HG02798 (cell line): ENCODE results near the gene SLFNL1.

ENCODE experiments used
- ATAC-seq: cut with Tn5 transposase; IDR thresholded peaks from one replicate; pipeline ENCODE4 v1.9.1; 2021; ENCODE audit warnings: mild to moderate bottlenecking; ENCODE audit not compliant: unreplicated experiment, poor library complexity

SLFNL1 gene

DNA sequence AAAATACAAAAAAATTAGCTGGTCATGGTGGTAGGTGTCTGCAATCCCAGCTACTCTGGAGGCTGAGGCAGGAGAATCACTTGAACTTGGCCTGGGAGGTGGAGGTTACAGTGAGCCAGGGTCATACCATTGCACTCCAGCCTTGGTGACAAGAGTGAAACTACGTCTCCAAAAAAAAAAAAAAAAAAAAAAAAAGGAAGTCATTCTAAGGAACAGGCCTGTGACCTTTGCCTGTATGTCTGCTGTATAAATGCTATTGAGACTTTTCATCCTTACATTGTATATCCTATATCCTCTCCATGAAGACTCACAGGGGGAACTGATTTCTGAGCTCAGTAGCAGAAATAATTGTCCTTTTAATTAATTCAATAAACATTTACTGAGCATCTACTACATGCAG, 49.6 kb downstream of the SLFNL1 start:
- no peak for ATAC-seq

DNA sequence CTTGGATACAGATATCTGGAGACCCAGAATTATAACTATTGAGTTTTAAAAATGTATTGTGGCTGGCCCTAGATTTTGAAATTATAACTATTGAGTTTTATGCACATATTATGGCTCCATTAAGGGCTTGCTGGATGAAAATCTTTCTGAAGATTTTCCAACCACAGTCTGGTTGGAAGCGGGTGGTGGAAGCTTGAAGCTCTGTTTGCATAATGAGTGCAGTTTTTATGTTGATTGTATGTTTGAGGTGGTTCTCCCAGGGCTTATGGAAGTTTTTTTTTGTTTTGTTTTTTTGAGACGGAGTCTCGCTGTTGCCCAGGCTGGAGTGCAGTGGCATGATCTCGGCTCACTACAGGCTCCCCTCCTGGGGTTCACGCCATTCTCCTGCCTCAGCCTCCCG, 52.1 kb downstream of the SLFNL1 start:
- ATAC-seq, result no peak

DNA sequence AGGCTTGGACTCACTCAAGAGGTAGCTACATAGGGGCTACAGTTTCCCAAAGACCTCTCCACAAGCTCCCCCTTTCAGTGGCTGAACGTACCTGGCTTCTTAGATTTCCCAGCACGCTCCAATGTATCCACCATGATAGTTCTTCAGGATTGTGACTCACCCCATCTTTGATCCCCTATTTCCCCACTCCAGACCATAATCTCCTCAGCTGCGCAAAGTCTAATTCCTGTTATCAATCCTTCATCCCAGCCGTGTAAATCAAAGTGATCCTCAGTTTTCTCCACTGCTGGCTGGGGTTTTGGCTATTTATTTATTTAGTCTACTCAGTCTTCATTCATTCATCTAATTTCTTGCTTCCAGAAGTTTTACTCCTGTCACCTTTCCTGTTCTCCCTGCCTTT, 55.1 kb downstream of the SLFNL1 start:
- ATAC-seq, result no peak
